ENCODE measurements around the gene ESR1.
"Not testable (repeated sequence)": the region's sequence is repeated elsewhere in the genome, so short reads cannot be mapped to it uniquely, and the experiment has no call there.

The ESR1 gene

DNA sequence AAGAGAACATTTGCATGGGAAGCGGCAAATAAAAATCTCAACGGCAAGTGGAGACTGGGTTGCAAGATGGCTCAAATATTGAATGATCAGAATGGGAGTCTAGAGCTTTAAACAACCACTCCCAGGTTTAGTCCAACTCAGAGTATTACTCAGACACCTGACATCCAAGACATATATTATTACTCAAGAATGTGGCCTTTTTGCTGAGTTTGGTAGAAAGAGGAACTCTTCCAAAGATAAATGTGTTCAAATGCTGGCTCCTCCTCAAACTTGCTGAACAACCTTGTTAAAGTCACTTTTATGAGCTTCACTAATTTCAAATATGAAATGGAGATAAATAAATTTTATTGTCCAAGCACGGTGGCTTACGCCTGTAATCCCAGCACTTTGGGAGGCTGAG is 77.8 kb downstream of the ESR1 start:
- in situ Hi-C loops (cut with MboI; ENCODE audit: low sequenced_read_pairs): no loop called here

DNA sequence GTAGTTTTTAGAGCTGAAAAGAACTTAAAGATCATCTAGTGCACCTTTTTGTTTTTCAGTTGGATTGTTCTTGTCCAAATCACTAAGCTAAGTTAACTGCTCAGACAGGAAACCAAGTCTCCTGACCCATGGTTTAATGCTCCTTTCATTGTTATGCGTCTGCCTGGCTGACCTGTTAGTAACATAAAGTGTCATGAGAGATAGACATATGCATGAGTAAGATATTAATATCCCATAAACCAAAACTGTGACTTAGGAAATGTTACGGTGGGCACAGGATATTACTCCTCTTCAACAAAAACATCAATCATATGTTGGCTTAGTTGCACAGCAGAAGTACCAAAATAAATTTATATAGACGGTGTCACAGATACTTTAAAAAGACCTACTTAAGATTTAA is 84.0 kb downstream of the ESR1 start:
- in situ Hi-C loops (cut with MboI; ENCODE audit: low sequenced_read_pairs): no loop called here

DNA sequence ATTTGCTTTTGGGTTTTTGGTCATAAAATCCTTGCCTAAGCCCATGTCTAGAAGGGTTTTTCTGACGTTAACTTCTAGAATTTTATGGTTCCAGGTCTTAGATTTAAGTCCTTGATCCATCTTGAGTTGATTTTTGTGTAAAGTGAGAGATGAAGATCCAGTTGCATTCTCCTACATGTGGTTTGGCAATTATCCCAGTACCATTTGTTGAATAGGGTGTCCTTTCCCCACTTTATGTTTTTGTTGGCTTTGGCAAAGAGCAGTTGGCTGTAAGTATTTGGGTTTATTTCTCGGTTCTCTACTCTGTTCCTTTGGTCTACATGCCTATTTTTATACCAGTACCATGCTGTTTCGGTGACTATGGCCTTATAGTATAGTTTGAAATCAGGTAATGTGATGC is 86.9 kb downstream of the ESR1 start:
- in situ Hi-C loops (cut with MboI; ENCODE audit: low sequenced_read_pairs): not testable (repeated sequence)

DNA sequence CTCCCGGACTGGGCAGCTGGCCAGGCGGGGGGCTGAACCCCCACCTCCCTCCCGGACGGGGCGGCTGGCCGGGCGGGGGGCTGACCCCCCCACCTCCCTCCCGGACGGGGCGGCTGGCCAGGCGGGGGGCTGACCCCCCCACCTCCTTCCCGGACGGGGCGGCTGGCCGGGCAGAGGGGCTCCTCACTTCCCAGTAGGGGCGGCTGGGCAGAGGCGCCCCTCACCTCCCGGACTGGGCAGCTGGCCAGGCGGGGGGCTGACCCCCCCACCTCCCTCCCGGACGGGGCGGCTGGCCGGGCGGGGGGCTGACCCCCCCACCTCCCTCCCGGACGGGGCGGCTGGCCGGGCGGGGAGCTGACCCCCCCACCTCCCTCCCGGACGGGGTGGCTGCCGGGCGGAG is 91.7 kb downstream of the ESR1 start:
- in situ Hi-C loops (cut with MboI; ENCODE audit: low sequenced_read_pairs): not testable (repeated sequence)

DNA sequence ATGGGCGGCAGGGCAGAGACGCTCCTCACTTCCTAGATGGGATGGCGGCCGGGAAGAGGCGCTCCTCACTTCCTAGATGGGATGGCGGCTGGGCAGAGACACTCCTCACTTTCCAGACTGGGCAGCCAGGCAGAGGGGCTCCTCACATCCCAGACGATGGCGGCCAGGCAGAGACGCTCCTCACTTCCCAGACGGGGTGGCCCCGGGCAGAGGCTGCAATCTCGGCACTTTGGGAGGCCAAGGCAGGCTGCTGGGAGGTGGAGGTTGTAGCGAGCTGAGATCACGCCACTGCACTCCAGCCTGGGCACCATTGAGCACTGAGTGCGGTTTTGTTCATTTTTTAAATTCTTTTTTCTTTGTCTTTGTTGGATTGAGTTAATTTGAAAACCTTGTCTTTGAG is 92.3 kb downstream of the ESR1 start:
- in situ Hi-C loops (cut with MboI; ENCODE audit: low sequenced_read_pairs): not testable (repeated sequence)

DNA sequence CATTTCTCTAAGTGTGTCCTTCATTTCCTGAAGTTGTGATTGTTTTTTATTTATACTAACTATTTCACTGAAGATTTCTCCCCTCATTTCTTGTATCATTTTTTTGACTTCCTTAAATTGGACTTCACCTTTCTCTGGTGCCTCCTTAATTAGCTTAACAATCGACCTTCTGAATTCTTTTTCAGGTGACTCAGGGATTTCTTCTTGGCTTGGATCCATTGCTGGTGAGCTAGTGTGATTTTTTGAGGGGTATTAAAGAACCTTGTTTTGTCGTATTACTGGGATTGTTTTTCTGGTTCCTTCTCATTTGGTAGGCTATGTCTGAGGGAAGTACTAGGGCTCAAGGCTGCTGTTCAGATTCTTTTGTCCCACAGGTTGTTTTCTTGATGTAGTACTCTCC is 92.8 kb downstream of the ESR1 start:
- in situ Hi-C loops (cut with MboI; ENCODE audit: low sequenced_read_pairs): no loop called here

DNA sequence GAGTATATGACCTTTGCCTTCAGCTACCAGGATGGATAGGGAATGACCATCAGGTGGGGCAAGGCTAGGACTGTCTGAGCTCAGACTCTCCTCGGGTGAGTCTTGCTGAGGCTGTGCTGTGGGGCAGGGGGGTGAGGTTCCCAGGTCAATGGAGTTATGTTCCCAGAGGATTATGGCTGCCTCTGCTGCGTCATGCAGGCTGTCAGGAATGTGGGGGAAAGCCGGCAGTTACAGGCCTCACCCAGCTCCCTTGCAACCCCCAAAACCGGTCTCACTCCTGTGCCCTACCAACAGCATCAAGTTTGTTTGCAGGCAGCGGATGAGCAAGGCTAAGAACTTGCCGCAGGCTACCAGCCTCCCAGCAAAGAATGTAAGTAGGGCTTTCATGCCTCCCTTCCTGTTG is 93.5 kb downstream of the ESR1 start:
- in situ Hi-C loops (cut with MboI; ENCODE audit: low sequenced_read_pairs): no loop called here

DNA sequence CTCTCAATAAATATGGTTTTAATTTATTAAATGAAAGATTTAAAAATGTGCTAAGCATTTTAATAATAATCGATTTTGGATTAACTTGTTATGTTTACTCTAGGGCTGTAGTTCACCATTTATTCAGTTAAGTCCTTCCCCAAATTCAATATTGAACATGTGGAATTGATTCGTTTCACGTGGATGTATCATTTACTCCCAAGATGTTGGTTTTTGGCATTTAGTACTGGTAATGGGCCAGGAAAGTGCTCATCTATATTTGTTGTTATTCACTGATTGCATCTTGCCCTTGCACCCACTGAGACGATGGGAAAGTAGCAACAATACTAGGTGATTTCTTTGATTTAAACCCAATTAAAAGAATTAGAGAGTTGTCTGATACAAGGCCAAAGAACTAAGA is 97.1 kb downstream of the ESR1 start:
- in situ Hi-C loops (cut with MboI; ENCODE audit: low sequenced_read_pairs): no loop called here

DNA sequence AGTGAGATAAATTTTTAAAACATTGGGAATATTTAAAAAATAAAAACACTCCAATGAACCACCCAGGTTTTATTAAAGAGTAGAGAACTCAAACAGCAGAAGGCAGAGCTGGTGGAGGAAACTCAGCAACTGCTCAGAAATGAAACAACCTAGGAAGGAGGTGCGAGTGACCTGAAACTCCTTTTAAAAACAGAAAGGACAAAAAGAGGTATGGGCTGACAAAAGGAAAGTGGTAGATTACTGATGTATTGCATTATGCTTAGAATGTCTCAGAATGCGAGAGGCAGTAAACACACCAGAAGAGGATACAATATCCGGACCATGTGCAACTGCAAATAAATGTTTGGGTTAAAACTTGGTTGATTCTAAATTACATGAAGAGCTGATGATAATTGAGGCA is 97.6 kb downstream of the ESR1 start:
- in situ Hi-C loops (cut with MboI; ENCODE audit: low sequenced_read_pairs): no loop called here

DNA sequence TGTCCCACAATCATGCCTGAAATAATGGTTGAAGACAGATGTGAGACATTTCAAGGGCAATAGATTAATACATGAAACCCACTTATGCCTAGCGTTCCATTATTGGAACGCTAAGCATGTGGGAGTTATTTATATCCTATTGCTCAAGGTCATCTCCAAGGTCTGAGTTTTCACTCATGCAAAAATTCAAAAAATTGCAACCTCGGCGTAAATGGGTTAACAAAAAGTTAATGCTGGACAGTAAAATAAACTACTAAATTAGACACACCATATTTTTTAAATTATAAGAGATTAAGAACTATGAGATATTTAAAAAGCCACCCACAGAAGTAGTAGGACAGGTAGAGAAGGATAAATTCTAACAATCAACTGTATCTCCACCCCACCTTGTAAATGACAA is 98.4 kb downstream of the ESR1 start:
- in situ Hi-C loops (cut with MboI; ENCODE audit: low sequenced_read_pairs): no loop called here

DNA sequence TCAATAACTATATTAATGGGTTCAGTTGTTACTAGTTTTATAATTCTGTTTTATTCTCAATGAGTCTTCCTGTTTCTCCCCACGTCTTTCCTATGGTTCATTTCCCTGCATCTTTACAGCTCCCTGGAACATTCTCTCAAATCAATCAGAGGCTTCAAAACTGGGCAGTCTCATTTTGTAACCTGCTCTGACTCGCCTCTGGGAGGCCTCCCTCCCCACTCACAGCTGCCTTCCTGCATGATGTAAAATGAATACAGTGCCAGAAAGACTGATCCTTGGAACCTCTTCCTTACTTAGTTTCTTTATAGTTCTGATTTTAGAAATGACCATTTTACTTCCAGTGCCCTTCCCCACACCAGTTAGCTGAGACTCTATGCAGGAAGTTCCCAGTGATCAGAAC is 103.9 kb downstream of the ESR1 start:
- in situ Hi-C loops (cut with MboI; ENCODE audit: low sequenced_read_pairs): no loop called here

DNA sequence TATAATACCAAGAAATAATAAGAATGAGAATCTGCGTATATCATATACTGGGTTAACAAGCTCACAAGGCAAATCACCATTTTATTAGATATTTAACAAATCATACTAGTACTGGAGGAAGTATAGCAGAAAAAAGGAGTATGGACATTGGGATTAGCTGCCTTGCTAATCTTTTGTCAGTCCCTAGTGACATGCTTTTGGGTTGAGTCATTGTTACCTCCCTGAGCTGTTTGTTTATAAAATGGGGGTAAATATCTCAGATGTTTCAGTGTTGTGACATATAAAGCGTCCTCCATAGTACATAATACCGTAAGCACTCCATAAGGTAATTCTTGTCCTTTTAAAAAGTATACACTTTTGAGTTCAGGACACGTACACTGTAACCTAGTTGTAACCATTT is 107.0 kb downstream of the ESR1 start:
- in situ Hi-C loops (cut with MboI; ENCODE audit: low sequenced_read_pairs): no loop called here

DNA sequence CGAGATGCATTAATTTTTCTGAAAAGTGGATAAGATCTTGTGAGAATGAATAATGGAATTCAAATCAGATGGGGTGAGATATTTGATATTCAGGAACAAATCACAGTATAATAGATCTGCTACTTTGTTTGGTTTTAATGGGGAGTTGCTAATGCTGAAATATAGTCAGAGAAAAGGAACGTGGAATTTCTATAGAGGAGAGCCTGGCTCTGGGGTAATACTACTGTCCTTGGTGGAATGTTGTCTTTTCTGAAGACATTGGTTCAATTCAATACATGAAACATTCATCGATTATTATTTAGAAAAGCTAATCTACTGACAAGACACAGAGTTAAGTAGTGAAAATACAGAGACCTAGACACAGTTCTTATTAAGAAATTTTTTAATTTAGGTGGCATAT is 108.6 kb downstream of the ESR1 start:
- in situ Hi-C loops (cut with MboI; ENCODE audit: low sequenced_read_pairs): no loop called here

DNA sequence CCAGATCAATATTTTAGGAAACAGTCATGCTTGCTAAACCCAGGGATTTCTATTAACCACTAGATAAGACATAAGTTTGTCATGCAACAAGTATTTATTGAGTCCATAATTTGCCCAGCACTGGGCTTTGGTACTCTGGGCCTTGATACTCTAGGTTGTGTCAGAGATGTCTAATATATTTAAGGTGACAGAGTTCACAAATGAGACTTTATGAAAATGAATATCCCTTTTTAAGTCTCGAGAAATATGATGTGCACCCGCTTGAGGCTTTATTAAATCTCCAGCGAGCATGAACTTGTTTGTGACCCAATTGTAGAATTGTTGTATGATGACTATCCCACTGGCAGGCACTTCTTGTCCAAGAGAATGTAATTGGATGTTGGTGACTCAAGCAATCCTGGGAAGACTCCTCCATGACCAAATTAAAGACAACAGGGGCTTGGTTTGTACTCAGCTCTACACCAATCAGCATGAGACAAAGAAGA is 109.2 kb downstream of the ESR1 start:
- in situ Hi-C loops (cut with MboI; ENCODE audit: low sequenced_read_pairs): no loop called here

DNA sequence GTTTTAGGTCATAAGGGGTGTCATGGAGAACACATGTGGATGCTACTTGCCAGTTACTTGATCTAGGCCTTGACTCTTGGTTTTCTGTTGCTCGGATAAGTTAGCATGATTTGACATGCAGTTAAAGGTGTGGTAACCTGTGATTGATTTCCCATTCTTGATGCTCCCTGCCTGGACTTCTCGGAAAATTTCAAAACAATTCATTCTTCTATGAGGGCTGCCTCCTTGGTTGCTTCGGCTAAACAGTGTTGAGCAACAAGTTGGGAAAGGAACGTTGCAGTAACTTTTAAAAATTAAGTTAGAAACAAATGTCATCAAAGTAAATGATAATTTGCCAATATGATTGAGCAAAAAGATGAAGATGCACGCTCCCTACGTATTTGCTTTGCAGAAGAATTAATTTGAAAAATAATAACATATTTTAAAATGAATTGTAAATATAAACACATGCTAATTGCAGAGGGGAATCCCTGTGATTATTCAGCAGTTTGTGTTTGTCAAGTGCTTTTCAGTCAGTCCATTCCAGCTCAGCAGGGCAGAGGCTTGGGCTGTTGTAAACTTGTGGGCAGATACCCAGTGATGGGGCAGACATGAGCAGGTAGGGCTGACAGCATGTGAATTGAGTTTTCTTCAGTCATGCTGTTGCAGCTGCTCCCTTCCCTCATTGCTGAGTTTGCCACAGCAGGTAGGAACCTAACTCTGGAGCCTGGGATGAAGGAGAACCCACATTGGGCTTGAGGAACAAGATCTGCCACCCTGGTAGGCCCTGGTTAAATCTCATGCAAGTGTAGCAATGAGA is 110.2 kb downstream of the ESR1 start:
- in situ Hi-C loops (cut with MboI; ENCODE audit: low sequenced_read_pairs): no loop called here

DNA sequence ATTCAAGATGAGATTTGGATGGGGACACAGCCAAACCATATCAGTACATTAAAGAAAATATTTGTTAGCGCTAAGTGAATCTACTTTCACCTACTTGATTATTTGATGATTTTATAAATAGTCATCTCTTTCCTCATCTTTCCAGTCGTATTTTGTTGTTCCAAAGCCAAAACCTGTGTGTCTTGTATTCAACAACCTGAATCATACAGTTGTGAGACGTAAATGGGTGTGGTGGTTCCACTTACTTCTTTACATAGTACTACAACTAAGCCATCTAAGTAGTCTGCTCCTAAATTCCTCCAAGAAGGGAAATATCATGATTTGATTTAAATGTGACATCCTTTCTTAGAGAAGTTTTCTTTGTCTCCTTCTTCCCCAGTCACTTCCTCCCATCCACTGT is 132.8 kb downstream of the ESR1 start:
- in situ Hi-C loops (cut with MboI; ENCODE audit: low sequenced_read_pairs): no loop called here

DNA sequence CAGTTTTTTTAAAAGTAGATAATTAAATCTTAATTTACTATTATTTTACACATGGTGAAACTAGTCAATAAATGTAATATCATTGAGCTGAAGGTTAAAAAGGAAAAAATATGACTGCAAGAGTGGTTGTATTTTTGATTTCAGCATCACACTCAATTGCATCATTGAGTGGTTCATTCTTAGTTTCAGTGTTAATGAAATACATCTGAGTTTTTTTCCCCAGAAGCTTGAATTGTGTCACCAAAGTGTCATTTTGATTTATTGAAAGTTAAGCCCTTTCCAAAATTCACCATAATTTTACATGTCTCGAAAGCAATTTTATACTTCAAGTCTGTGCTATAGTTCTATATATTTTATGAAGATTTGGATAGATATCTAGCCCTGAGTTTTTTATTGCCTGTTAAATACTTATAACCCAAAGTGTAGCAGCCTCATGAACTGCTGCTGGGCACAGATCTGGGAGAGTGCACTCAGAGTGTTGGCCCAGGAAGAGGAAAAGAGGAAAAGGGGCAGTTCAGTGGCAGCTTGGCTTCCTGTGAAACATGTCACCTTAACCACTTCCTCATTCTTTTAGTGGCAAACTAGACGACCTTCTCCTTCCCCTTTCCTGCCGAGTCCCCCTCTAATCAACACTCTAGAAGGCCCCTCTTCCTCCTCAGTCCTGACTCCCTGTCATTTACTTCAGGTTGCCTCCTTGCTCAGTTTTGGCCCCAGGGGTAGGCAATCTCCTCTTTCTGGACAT is 140.7 kb downstream of the ESR1 start:
- in situ Hi-C loops (cut with MboI; ENCODE audit: low sequenced_read_pairs): no loop called here

DNA sequence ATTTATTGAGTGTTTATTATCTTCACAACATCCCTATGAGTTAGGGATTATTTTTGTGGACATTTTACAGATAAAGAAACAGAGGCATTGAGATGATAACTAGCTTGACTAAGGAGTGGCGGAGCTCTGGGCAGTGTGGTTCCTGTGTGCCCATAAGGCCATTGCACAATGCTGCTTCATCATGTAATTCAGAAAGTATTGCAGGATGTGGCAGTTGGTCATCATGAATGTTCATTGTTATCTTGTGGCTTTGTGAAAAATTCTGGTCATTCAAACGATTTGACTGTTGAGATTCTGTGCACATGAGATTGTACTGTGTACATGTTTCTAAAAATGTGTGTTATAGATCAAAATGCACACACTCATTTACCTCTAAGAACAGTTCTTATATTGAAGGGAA is 150.8 kb downstream of the ESR1 start:
- in situ Hi-C loops (cut with MboI; ENCODE audit: low sequenced_read_pairs): no loop called here

DNA sequence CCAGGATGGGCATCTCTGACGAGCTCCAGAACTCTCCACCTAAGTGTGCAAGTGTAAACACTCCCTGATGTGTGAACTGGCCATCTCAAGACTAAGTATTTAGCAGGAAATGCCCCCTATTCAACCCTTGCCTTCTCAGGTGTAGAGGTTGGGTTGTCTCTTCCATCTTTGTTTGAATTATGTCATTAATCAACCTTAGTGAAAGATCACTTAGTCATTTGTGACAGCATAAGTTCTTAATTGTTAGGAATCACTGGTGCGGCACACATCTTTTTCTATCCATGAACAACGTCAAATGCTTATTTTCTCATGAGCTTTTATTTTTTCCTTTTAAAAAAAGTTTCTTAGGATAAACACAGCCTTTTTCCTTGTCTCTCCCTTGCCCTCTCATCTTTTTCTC is 151.6 kb downstream of the ESR1 start:
- in situ Hi-C loops (cut with MboI; ENCODE audit: low sequenced_read_pairs): no loop called here

DNA sequence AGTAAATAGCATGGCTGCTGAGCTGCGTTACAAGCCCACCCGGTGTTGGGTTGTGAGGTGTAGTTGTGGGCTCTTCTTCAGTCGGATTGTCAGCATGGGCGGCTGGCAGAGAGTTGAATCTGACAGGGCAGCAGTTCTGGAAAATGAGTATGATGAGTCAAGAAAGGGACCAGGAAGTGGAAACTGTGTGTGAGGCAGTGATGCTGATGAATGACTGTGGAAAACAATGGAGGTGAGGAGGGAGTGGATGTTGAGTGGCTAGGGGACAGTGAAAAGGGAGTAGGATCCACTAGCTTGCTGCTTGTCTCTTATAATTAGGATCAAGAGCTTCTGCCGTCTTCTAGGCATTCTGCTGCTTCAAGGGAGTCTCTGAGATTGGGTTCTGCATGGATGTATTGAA is 154.3 kb downstream of the ESR1 start:
- in situ Hi-C loops (cut with MboI; ENCODE audit: low sequenced_read_pairs): no loop called here

DNA sequence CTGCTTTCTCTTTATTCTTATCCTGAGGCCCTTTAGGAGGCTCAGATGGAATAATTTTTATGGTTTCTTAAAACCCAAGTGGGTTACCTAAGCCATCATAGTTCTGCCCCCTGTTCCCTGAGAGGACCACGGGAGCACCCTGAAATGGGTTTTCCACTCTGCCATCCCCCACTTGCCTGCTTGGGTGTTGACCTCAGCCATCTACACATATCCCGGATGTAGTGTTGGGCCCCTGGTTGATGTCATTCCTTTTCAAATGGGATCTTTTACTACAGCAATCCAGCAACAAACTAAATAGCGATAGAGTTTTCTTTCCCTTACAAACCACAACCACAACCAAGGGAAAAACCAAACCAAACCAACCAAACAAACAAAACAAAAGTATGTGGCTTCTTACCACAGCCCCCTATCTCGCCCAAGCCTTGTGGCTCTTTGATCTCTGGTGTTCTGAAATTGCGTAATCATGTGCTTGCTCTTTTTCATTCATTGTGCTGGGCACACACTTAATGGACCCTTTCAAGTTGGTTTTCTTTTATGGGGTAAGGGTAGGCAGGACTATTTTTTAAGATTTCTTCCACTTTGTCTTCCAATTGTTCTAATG is 154.9 kb downstream of the ESR1 start:
- in situ Hi-C loops (cut with MboI; ENCODE audit: low sequenced_read_pairs): no loop called here

DNA sequence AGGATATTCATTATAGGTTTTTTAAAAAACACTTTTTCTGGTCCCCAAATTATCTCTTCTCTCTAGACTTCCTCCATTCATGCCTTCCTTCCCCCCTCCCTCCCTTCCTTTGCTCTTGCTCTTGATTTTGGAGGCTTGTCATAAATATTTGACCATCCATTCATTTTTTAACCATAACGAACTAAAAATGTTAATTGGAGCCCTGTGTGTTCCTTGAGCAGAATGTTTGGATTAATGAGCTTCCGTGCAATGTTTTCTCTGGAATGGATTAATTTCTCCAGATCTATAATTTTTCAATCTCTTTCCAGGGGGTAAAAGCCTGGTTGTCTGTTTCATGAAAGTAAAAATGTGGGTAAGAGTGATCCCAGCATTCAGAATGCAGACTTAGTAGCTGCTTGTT is 155.5 kb downstream of the ESR1 start:
- in situ Hi-C loops (cut with MboI; ENCODE audit: low sequenced_read_pairs): no loop called here

Data from HL-60/S4 treated with phorbol 12-myristate 13-acetate at 8.2 ng/mL for 4 days and 3 days (cell line).